Measurements from ENCODE around the gene CDH4.

The CDH4 gene

DNA sequence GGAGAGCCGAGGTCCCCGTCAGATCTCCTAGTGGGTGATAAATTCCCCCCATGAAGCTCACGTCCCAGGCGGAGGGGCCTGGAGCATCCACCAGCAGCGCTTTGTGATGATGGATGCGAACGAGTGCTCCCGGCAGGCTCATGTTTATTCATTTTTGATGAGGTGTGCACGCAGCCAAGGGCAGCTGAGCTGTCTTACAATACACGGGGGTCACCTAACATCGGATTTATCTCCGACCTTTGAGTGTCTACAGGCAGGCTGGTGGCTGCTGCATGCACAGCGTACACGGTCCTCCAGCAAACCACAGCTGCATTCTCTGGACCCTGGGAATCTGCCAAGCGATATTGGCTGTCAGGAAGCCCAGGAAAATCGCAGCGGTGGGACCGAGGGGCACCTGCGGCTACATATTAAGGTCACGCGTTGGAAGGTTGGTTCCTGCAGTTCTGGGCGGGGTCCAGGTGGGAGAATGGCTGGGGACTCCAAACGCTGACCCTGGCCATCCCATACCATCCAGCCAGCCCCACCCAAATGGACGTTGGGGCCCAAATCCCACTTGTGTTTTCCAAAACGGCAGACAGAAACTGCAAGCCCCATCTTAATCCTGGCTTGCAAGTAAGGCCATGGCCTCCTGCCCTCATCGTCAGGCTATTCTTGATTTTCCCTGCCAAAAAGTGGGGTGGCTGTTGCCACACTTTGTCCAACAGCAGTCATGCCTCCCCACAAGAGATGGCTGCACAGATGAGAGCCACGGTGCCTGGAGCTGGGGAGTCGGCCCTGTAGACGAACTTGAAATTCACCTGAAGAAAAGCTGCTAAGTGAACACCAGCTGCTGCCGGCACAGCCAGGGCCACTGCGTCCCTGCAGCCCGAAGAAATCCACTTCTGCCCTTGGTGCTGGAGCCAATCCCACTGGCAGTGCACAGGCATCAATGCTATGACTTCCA lies 413.7 kb downstream of the CDH4 start:
- DNase-seq (ENCODE audit: low read depth) = no peak
- H3K4me3 ChIP-seq (replicated peaks; ENCODE audit: low read depth, low read length) = no peak overlapping the region
- TF ChIP-seq, protein P1, sequence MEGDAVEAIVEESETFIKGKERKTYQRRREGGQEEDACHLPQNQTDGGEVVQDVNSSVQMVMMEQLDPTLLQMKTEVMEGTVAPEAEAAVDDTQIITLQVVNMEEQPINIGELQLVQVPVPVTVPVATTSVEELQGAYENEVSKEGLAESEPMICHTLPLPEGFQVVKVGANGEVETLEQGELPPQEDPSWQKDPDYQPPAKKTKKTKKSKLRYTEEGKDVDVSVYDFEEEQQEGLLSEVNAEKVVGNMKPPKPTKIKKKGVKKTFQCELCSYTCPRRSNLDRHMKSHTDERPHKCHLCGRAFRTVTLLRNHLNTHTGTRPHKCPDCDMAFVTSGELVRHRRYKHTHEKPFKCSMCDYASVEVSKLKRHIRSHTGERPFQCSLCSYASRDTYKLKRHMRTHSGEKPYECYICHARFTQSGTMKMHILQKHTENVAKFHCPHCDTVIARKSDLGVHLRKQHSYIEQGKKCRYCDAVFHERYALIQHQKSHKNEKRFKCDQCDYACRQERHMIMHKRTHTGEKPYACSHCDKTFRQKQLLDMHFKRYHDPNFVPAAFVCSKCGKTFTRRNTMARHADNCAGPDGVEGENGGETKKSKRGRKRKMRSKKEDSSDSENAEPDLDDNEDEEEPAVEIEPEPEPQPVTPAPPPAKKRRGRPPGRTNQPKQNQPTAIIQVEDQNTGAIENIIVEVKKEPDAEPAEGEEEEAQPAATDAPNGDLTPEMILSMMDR (IDR thresholded peaks at IDR 0.05; ENCODE audit: low read length, missing control alignments) = no peak

DNA sequence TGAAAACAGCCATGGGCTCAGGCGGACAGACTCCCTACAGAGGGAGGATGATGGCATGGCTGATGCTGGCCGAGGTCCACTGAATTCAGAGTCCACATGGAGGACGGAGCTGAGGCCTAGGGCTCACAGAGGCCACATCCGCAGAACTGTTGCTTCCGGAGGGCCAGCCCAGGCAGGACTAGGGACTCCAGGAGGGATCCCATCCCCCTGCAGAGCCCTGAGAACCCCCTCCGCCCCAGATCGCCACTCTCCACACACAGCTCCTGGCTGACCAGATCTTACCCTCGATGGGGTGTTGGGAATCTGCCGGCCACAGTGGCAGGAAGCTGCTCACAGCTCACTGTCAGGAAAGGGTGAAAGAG lies 414.4 kb downstream of the CDH4 start:
- no peak for DNase-seq (ENCODE audit: low read depth)
- H3K4me3 ChIP-seq (replicated peaks; ENCODE audit: low read depth, low read length) = no peak overlapping the region
- TF ChIP-seq, protein P1 (IDR thresholded peaks at IDR 0.05; ENCODE audit: low read length, missing control alignments) = no peak

DNA sequence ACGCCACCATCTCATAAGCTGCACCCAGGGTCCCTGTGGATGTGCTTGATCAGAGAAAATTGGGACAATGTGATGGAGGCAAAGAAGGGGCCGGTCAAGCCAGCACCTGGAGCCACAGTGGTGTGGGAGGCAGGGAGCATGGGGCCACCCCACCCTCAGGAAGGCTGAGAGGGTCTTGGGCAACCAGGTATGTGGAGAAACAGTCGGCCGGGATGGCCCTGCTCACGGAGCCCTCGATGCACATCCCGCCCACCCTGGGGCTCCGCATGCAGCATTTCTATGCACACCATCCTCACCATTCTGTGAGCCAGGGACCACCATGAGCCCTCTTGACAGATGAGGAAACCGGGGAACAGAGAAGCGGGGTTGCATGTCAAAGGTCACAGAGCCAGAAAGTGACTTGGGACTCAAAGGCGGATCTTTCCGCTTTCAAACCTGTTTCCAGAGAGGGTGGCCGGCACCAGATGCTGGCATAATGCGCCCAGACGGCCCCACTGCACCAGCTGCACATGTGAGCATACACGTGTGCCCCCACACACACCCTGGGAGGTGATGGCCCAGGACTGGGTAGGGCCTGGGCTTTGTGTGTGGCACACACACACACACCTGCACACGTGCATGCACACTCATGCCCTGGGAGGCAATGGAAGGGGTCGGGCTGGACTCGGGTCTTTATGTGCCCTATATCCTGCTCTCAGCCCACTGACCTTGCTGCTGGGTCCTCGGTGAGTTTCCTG lies 415.2 kb downstream of the CDH4 start:
- no peak for DNase-seq (ENCODE audit: low read depth)
- TF ChIP-seq, protein P1 (IDR thresholded peaks at IDR 0.05; ENCODE audit: low read length, missing control alignments) = no peak
- H3K4me3 ChIP-seq (replicated peaks; ENCODE audit: low read depth, low read length) = no peak overlapping the region

DNA sequence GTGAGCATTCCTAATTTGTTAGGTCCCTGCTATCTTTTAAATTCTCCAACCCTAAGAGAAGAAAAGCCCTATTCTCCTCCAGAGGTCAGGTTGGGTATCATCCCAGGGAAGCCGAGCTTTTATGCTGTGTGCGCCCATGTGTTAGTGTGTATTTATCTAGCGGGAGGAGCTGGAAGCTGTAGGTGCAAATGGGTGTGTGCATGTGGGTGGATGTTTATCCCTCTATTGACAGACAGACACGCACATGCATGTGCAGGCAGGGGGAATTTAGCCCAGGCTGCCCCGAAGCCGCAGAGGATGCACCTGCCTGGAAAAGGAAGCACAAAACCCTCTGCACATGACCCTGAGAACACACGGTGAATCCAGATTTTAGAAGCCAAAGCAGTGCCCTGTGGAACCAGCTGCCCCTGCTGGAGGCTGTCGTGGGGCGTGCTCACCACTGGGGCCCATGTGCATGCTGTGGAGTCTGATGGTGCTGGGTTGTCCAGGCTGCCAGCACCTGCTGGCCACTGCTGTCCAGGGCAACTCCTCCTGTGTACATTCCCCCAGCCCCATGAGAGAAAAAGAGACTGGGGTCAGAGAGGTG lies 416.1 kb downstream of the CDH4 start:
- no peak for DNase-seq (ENCODE audit: low read depth)
- TF ChIP-seq, protein P1 (IDR thresholded peaks at IDR 0.05; ENCODE audit: low read length, missing control alignments) = no peak
- no peak overlapping the region for H3K4me3 ChIP-seq (replicated peaks; ENCODE audit: low read depth, low read length)

DNA sequence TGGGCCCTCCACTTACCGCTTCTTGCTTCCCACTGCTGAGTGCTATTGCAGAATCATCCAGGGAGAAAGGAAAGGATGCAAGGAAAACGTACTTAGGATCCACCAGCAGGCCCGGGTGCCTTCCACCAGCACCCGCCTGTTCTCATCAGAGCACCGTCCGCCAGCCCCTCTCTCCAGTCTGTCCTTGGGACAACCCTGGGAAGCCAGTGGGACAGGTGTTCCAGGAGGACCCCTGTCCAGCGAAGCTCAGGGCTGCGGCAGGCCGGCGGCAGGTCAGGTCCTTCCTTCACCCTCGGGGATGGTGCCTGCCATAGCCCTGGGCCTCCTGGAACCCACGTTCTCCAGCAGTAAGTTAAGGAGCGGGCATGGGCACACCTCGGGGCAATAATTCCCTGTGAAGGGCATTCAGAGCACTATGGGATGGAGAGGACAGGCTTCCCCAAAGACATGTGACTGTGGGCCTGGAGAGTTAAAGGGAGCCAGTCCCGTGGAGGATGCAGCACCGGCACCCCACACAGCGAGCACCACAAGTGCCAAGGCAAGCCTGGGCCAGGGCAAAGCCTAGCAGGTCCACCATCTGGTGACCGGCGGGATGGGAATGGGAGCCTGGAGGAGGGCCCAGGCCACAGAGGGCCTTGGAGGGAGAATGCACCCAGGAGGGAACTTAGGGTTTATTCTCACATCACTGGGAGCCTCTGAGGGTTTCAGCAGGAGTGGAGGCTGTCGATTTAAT lies 416.9 kb downstream of the CDH4 start:
- no peak for DNase-seq (ENCODE audit: low read depth)
- H3K4me3 ChIP-seq (replicated peaks; ENCODE audit: low read depth, low read length) = no peak overlapping the region
- TF ChIP-seq, protein P1 (IDR thresholded peaks at IDR 0.05; ENCODE audit: low read length, missing control alignments) = no peak

DNA sequence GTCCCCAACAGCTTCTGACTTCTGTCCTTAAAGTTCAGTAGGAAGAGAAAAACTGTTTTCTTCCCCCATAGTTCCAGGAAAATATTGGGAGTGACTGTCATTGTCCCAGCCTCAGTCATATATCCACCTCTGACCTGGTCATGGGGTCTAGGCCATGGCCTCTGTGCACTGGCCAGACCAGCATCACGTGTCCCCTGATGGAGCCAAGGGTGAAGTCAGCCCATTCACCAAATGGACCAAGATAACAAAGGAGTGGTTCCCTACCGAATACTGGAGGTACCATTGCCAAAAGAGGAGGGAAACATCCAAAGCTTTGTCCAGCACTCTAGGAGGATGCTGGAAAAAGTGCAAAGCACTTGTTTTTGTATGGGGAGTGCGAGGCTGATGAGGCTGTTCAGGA lies 418.2 kb downstream of the CDH4 start:
- H3K4me3 ChIP-seq (replicated peaks; ENCODE audit: low read depth, low read length) = no peak overlapping the region
- no peak for DNase-seq (ENCODE audit: low read depth)
- TF ChIP-seq, protein P1 (IDR thresholded peaks at IDR 0.05; ENCODE audit: low read length, missing control alignments) = no peak
